Calu3 (cell line): Measurements from ENCODE around the gene MAP4K2. TPM values are rescaled to one million over a fixed set of nuclear protein-coding genes. Genes with fewer than 3 reads are reported as not detected.

Experiments used
- BruUV-seq: library from RNA; stranded (reverse); fragments of 400-500 nt; replicated peaks from 2 replicates; lab custom pipeline; 2021; lab: Mats Ljungman, UMichigan
- CTCF ChIA-PET: fragments of 300-600 bp; sonication (Branson Sonifier 250); formaldehyde crosslinking; loops from one replicate; lab custom pipeline; 2022; ENCODE audit warnings: antibody characterized with exemption; lab: Charles Lee
- DNase-seq: peaks from one replicate; pipeline ENCODE4 v3.0.0; 2022
- H3K27ac Mint-ChIP-seq: one replicate; pipeline ENCODE4 v1.8.0; 2022; ENCODE audit warnings: mixed read lengths; ENCODE audit not compliant: unreplicated experiment
- H3K27me3 Mint-ChIP-seq: one replicate; pipeline ENCODE4 v1.8.0; 2022; ENCODE audit warnings: mixed read lengths; ENCODE audit not compliant: unreplicated experiment
- H3K36me3 Mint-ChIP-seq: one replicate; pipeline ENCODE4 v1.8.0; 2022; ENCODE audit warnings: mild to moderate bottlenecking, moderate library complexity, mixed read lengths; ENCODE audit not compliant: insufficient read depth, unreplicated experiment
- H3K4me1 Mint-ChIP-seq: one replicate; pipeline ENCODE4 v1.8.0; 2022; ENCODE audit warnings: mild to moderate bottlenecking, low read depth, mixed read lengths; ENCODE audit not compliant: unreplicated experiment
- H3K4me3 Mint-ChIP-seq: one replicate; pipeline ENCODE4 v1.8.0; 2022; ENCODE audit warnings: mild to moderate bottlenecking, low read depth, moderate library complexity, mixed read lengths; ENCODE audit not compliant: unreplicated experiment
- H3K9me3 Mint-ChIP-seq: one replicate; pipeline ENCODE4 v1.8.0; 2022; ENCODE audit warnings: low read depth, mixed read lengths; ENCODE audit not compliant: unreplicated experiment
- CTCF ChIP-seq: fragments of 200-600 bp; IDR thresholded peaks from one replicate; pipeline ENCODE4 v1.8.0; 2022; ENCODE audit warnings: antibody characterized with exemption; ENCODE audit not compliant: unreplicated experiment
- intact Hi-C: fragments of 100-400 bp; cut with micrococcal nuclease; formaldehyde crosslinking; loops from one replicate; pipeline ENCODE4 v1.10.0; 2022; ENCODE audit not compliant: unreplicated experiment
- total RNA-seq: library from RNA; stranded (reverse); gene quantifications from 2 replicates; pipeline ENCODE4 v1.2.3, GENCODE V29; 2022

MAP4K2 gene
- total RNA-seq, 1 experiment from 2014 or later, result 17.4 TPM

- no peak for DNase-seq
- H3K9me3 Mint-ChIP-seq, result no peaks in the 10 kb centered on the region
- peaks cover 24% of the 10 kb centered on the region for H3K27me3 Mint-ChIP-seq
- no TSS peak for BruUV-seq
- TF ChIP-seq CTCF, result no peak
- peaks cover 5% of the 10 kb centered on the region for H3K36me3 Mint-ChIP-seq
- no peaks in the 10 kb centered on the region for H3K4me1 Mint-ChIP-seq
- intact Hi-C loops, result no loop called here
- no peak overlapping the region for H3K4me3 Mint-ChIP-seq
- CTCF ChIA-PET, result no interaction called here
- no peak overlapping the region for H3K27ac Mint-ChIP-seq
Measured at GRCh38 chr11:64750361-64751054, 52.5 kb downstream of the MAP4K2 start.

GRCh38 chr11:64747961-64748665, 54.9 kb downstream of the MAP4K2 start:
- CTCF ChIA-PET, result no interaction called here
- Mint-ChIP-seq H3K36me3 (peaks cover 11% of the 10 kb centered on the region), H3K4me1 (peaks cover 10% of the 10 kb centered on the region), H3K4me3 (no peak overlapping the region), H3K9me3 (no peaks in the 10 kb centered on the region), H3K27me3 (peaks cover 48% of the 10 kb centered on the region), H3K27ac (no peak overlapping the region)
- DNase-seq, result no peak
- TF ChIP-seq CTCF, result no peak
- BruUV-seq, result no TSS peak
- intact Hi-C loops, result no loop called here

- DNase-seq, result no peak
- intact Hi-C loops, result no loop called here
- Mint-ChIP-seq H3K36me3 (peaks cover 11% of the 10 kb centered on the region), H3K9me3 (no peaks in the 10 kb centered on the region), H3K4me1 (peaks cover 10% of the 10 kb centered on the region), H3K4me3 (no peak overlapping the region), H3K27ac (no peak overlapping the region), H3K27me3 (peaks cover 58% of the 10 kb centered on the region)
- BruUV-seq, result no TSS peak
- TF ChIP-seq CTCF, result no peak
- CTCF ChIA-PET, result no interaction called here
Measured at GRCh38 chr11:64746486-64746885, 56.5 kb downstream of the MAP4K2 start.

GRCh38 chr11:64745521-64746328, 57.3 kb downstream of the MAP4K2 start:
- CTCF ChIA-PET, result no interaction called here
- no TSS peak for BruUV-seq
- peaks cover 66% of the 10 kb centered on the region for H3K27me3 Mint-ChIP-seq
- H3K4me3 Mint-ChIP-seq, result no peak overlapping the region
- H3K4me1 Mint-ChIP-seq, result peaks cover 10% of the 10 kb centered on the region
- no peak for DNase-seq
- no peak overlapping the region for H3K27ac Mint-ChIP-seq
- intact Hi-C loops, result no loop called here
- peaks cover 11% of the 10 kb centered on the region for H3K36me3 Mint-ChIP-seq
- no peaks in the 10 kb centered on the region for H3K9me3 Mint-ChIP-seq
- no peak for TF ChIP-seq CTCF
